ENCODE results near the gene KDM5D.

Gene KDM5D

DNA sequence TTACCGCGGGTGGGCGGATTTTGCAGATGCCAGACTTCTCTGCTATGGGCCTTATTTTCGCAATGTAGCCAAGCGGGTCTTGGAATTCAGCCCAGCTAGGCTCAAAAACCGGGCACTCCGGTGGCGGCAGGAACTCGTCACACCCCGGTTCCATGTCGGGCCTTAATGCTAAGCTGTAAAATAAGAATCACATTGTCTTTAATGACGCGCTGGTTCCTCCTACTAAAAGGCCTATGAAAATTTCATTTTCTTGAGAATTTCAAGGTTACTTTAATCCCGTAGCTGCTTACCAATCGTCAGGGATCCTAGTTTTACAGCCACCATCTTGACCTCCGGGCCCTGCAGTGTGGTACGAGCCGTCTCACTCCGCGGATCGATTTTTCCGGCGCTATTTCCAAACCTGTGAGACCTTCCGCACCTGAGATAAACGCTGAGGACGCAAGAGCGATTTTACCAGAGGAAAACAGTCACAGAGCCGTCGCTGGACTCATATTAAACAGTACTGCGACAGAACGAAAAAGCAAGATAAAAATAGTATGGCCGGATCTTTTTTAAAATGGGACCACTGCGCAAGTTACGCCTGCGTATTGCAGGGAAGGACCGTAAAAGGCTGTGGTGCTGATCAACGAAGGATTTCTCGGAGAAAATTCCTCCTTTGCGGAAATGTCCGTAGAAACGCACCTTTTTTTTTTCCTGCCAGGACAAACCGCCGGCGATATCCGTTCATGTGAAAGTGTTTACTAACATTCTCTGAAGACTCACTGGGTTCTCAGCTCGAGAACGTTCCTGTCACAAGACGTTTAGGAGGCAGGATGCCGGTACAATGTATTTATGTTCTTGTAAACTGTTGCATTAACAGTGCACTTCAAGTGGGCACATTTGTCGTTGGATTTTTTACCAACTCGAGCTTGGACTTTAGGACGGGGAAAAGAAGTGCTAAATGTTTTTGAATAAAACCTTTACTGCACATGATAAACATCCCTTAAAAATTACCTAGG is at the start of gene KDM5D:
Gene KDM5D, minus strand, starts transcription at position 346 of the 998 bp plus-strand sequence. Its CDS starts 192 bp downstream, at position 154.
- no peak for DNase-seq (ENCODE audit: low spot score)

DNA sequence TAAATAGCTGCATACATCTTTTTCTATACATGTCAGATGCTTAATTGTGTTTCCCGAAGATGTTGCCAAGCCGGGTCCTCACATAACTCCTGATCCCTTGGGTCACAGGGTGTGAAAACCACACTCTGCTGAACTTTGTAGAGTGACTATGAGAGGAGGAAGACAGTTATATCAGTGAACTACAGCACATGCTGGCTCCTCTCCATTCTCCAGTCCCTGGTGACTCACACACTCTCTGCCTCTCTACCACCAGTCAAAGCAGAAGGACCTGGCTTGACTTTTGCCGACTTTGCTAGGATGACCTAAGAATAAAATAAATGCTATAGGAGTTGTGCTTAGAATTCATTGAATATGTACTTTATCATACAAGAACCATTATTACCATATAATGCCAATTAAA is 23.8 kb upstream of the KDM5D start:
- DNase-seq (ENCODE audit: low spot score): no peak
- no peak for TF ChIP-seq CTCF (IDR thresholded peaks at IDR 0.05; ENCODE audit: extremely low read depth, insufficient read depth, missing control alignments)
- in situ Hi-C loops (cut with MboI; ENCODE audit: low pct_unique_long_range_greater_than_20kb, low sequenced_read_pairs, unreplicated experiment): no loop called here

More for the DNA sequence above, at the start of gene KDM5D:
- in situ Hi-C loops (cut with MboI; ENCODE audit: low pct_unique_long_range_greater_than_20kb, low sequenced_read_pairs, unreplicated experiment): no loop called here
- no peak for TF ChIP-seq CTCF (IDR thresholded peaks at IDR 0.05; ENCODE audit: extremely low read depth, insufficient read depth, missing control alignments)

GRCh38 chrY:19743331-19743730 is 1.2 kb downstream of the KDM5D start:
- no peak for TF ChIP-seq CTCF (IDR thresholded peaks at IDR 0.05; ENCODE audit: extremely low read depth, insufficient read depth, missing control alignments)
- no peak for DNase-seq (ENCODE audit: low spot score)
- in situ Hi-C loops (cut with MboI; ENCODE audit: low pct_unique_long_range_greater_than_20kb, low sequenced_read_pairs, unreplicated experiment): no loop called here

DNA sequence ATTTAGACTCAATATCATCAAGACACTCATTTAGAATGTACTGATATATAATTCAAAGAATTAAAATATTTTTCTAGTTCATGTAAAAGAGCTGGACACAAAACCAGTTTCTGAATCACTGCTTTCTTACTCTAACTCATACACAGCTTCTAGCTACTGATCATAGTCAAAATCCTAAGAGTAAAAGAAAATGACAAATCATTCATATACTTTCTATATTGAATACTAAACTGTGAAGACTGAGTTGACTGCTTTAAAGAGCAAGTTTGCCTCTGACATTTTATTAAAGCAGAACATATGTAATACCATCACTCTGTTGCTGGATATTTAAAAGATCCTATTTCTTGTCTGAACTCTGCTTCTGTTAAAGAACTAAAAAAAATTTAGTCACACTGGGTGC is 2.4 kb downstream of the KDM5D start:
- in situ Hi-C loops (cut with MboI; ENCODE audit: low pct_unique_long_range_greater_than_20kb, low sequenced_read_pairs, unreplicated experiment): no loop called here
- no peak for DNase-seq (ENCODE audit: low spot score)
- no peak for TF ChIP-seq CTCF (IDR thresholded peaks at IDR 0.05; ENCODE audit: extremely low read depth, insufficient read depth, missing control alignments)

GRCh38 chrY:19734425-19734824 is 10.1 kb downstream of the KDM5D start:
- no peak for TF ChIP-seq CTCF (IDR thresholded peaks at IDR 0.05; ENCODE audit: extremely low read depth, insufficient read depth, missing control alignments)
- in situ Hi-C loops (cut with MboI; ENCODE audit: low pct_unique_long_range_greater_than_20kb, low sequenced_read_pairs, unreplicated experiment): no loop called here
- DNase-seq (ENCODE audit: low spot score): no peak

GRCh38 chrY:19717950-19718349 is 26.6 kb downstream of the KDM5D start:
- no peak for TF ChIP-seq CTCF (IDR thresholded peaks at IDR 0.05; ENCODE audit: extremely low read depth, insufficient read depth, missing control alignments)
- in situ Hi-C loops (cut with MboI; ENCODE audit: low pct_unique_long_range_greater_than_20kb, low sequenced_read_pairs, unreplicated experiment): no loop called here
- DNase-seq (ENCODE audit: low spot score): no peak

Measured in GM13977 (cell line).